Stimulated activated CD8-positive, alpha-beta memory T cell treated with anti-CD3 and anti-CD28 coated beads, Interleukin-15, amount 100 ng/mL, for 48 hours (primary cell): Measurements from ENCODE around the gene HSDL2.

ENCODE experiments used
- DNase-seq, 2 donors: peaks; one replicate each; pipeline ENCODE4 v3.0.0-alpha.2; 2020; ENCODE audit warnings: low read depth in 2 of 2

Gene HSDL2

GRCh38 chr9:112446526-112446925, 66.6 kb downstream of the HSDL2 start:
- no peak for DNase-seq

DNA sequence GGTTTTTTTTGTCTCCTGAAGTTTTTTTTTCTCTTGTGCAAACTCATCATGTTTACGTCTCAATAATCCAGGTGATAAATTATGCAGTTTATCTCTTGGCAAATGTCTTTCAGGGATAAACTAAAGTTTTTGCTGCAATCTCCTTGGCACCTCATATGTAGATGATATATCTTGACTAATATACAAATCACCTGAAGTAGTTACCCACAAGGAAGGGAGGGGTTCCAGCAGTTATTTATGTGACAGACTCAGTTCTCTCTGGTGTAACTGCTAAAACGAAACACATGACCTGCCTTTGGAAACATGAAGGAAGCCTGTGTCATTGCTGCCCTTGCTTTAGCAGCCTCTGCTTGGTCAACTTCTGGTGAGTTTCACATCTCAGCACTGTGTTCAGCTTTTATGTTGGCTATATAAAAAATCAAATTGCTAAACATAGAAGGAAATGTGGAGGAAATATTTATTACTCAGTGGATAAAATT, 67.4 kb downstream of the HSDL2 start:
- no peak for DNase-seq

DNA sequence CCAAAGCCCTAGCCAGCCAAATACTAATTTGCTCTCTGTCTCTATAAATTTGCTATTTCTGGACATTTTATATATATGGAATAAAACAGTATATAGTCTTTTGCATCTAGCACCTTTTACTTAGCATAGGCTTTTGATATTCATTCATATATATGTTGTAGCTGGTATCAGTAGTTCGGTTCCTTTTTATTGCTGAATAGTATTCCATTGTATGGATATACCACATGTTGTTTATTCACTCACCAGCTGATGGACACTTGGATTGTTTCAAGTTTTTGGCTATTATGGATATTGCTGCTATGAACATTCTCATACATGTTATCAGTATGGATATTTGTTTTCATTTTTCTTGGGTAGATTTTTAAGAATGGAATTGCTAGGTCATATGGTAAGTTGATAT, 82.9 kb downstream of the HSDL2 start:
- DNase-seq = no peak

DNA sequence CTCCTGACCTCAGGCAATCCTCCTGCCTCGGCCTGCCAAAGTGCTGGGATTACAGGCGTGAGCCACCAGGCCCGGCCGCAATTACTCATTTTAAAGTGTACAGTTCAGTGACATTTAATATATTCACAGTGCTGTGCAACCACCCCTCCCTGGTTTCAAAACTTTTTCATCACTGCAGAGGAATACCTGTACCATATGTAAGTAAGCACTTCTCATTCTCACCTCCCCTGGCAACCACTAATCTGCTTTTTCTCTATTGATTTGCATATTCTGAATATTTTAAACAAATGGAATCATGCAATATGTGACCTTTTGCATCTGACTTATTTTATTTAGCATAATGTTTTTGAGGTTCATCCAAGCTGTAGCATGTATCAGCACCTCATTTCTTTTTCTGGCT, 85.4 kb downstream of the HSDL2 start:
- DNase-seq = no peak

DNA sequence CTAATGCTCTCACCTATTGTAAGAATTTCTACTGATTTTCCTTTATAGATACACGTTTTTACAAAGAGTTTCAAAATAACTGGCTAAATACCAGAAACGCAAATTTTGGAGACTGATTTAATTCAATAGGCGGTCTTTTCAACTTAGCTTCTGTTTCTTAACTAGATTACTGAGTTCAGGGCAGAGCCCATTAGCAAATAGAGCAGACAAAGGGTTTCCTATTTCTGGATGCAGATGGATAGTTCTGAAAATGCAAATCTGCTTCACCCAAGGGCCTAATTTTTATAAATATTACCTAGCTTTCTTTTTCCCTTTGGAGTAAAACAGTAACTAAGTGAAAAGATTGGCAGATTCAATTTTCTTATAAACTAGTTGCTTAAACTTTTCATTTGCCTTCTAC, 93.1 kb downstream of the HSDL2 start:
- DNase-seq = no peak

DNA sequence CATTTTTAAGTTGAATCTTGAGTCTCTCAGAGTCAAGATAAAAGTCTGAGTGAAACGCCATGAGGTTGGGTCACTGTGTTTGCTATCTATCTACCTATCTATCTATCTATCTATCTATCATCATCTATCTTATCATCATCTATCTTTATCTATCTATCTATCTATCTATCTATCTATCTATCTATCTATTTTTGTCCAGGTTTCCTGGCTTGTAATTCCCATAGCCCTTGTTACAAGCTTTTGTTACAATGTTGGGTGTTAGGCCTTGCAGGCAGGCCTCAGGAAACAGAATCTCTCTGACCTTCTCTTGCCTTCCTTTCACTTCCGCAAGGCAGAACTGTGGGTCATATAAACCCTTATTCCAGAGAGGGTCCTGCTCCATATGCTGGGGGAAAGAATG, 94.1 kb downstream of the HSDL2 start:
- no peak for DNase-seq

- DNase-seq = no peak
These were observed 95.4 kb downstream of the HSDL2 start for GRCh38 chr9:112475318-112475717.

GRCh38 chr9:112477330-112477729, 97.4 kb downstream of the HSDL2 start:
- no peak for DNase-seq

DNA sequence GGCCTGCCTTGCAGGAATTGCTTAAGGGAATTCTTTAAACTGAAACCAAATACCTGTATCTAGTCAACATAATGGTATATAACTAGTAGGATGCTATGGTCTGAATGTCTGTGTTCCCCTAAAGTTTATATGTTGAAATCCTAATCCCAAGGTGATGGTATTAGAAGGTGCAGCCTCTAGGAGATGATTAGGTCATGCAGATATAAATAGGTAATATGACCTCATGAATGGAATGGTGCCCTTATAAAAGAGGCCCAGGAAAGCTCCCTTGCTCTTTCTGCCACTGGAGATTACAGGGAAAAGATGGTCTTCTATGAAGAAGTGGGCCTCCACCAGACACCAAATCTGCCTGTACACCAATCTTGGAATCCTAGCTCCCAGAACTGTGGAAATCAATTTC, 99.3 kb downstream of the HSDL2 start:
- DNase-seq = no peak

DNA sequence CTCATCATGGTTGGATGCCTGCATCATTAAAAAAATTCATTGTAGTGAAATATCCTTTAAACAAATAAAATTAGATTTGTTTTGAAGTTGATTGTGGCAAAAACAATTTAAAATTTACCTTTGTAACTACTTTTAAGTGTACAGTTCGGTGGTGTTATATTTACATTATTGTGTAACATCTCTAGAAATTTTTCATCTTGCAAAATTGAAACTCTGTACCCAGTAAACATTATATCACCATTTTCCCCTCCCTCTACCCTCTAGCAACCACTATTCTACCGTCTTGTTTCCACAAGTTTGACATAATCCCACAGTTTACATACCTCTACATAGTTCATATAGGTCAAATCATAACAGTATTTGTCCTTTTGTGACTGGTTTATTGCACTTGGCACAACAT, 104.7 kb downstream of the HSDL2 start:
- DNase-seq = no peak

- DNase-seq = no peak
These were observed 105.7 kb downstream of the HSDL2 start for GRCh38 chr9:112485574-112485973.

- peak; percentile 83 to 84 for DNase-seq
These were observed 106.5 kb downstream of the HSDL2 start, which contains the start of gene KIAA1958 for GRCh38 chr9:112486221-112487007. TSS of gene KIAA1958 (plus strand) at chr9:112486827. CDS start at chr9:112574081, 87,254 bp downstream.

- DNase-seq = peak; percentile 25 to 27
These were observed 107.3 kb downstream of the HSDL2 start for GRCh38 chr9:112487008-112487798.

DNA sequence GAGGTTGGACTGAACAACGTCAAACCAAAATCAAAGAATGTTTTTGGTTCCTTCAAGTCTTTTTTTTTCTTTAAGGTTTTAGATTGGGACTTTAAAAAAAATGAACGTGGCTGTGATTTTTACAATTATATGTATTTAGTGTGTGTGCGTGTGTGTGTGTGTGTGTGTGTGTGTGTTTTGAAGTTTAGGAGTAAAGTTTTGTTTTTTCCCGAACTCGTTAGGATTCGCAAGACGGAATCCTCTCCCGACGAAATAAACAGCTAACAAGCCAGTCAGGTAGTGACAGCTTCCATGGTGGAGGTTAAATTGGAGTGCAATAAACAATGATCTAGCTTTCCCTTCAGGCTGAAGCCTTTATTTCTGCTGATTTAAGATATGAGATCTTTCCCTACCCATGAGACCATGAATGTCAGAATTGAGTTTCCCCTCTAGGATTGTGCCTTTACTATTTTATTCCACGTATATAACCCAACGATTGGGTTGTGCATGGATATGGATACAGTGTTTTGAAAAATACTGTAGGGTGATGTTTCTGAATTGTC, 108.0 kb downstream of the HSDL2 start:
- DNase-seq = no peak

DNA sequence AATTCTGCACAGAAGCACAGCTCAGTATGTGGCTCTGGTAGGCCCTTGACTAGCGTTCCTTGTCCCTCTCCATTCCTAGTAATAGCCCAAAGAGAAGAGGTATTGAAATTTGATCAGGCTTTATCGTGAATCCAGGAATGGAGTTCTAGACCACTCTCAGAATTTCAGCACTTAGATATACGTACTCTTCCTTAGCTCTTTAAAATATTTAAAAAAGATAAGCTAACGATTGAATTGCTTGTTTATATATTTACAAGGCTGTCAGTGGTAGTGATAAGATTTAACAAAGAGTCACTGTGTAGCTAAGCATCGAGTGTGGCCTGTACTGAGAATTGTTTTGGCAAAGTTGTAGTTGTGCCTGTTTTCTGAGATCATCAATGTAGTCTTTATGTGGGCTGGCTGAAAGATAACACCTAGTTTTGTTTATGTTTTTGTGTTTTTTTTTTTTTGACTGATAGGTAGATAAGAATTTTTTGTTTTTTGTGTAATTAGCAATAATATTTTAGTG, 109.2 kb downstream of the HSDL2 start:
- no peak for DNase-seq

GRCh38 chr9:112489876-112490666, 110.2 kb downstream of the HSDL2 start:
- no peak for DNase-seq

DNA sequence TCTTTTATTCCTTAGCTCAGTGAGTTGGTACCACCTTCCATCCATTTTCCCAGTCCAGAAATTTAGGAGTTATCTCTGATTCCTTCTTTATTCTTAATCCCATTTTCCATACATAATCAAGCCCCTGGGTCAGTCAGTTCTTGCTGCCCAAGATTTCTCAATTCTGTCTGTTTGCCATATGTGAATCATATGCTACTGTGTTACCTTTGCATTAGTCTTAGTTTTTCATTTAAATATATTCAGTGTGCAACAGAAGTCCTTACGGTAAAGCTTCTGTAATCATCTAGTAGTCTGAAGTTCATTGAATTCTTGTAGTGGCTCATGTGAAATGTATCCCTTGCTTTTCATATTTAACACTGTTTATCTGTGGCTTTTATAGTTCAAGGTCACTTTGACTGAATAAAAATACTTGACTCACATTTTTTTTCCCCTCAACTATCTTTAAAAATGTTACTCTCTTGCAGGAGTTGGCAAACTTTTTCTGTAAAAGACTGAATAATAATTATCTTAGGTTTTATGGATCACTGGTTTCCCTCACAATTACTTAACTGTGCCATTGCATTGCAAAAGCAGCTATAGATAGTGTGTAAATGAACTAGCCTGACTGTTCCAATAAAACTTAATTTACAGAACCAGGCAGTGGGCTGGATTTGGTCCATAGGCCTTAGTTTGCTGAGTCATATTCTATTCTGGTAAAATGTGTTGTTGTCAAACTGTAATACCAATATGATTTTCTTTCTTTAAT, 113.7 kb downstream of the HSDL2 start:
- DNase-seq = no peak

GRCh38 chr9:112494153-112494552, 114.2 kb downstream of the HSDL2 start:
- DNase-seq = no peak

DNA sequence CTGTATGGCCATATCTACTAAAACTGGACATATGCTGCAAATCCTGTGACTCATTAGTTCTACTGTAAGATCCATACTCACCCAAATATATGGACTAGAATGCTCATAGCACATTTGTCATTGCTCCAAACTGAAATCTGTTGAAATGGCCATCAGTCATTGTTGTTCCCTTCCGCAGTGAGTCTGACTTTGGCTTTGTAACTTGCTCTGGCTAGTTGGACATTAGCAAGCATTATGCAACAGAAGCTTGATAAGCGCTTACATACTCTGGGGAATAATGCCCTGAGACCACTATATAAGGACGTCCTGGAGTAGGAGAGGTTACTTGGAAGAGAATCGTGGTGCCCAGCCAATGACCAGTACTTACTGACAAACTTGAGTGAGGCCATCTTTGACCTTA, 115.7 kb downstream of the HSDL2 start:
- DNase-seq = no peak

DNA sequence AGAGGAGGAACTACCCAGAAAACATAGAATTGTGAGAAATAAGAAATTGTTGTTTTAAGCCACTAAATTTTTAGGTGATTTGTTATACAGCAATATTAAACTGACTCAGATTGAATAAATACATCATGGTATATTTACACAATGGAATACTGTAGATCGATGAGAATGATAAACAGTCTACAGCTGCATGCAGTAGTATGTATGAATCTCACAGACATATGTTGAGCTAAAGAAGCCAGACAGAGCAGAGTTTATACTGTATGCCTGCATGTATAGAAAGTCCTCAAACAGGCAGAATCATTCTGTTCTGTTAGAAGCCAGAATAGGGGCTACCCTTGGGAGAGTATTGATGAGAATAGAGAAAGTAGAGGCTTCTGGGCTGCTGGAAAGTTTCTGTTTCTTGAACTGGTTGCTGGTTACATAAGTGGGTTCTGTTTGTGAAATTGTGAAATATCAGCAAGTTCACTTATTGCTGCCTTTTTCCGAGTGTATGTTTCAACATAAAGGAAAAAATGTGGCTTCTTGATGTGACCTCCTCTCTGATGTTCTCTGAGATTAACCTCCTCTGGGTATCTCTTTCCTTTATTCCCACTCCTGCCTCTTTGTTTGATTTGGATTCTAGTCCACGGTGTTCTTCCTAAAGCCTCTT, 116.3 kb downstream of the HSDL2 start:
- no peak for DNase-seq
